K562 (cell line): ENCODE measurements around the gene PPEF2. TPM values are rescaled to one million over a fixed set of nuclear protein-coding genes. Genes with fewer than 3 reads are reported as not detected.

Source experiments
- ASH1L ChIP-seq: fragments of 450-650 bp; IDR thresholded peaks from 2 replicates; pipeline ENCODE4 v1.6.1; 2018; ENCODE audit warnings: borderline replicate concordance, mild to moderate bottlenecking, low read depth; ENCODE audit not compliant: partially characterized antibody
- HDAC3 ChIP-seq: fragments of 450-650 bp; IDR thresholded peaks from 2 replicates; pipeline ENCODE4 v1.6.1; 2018; ENCODE audit warnings: borderline replicate concordance, mild to moderate bottlenecking, moderate library complexity; ENCODE audit not compliant: partially characterized antibody
- KDM4B ChIP-seq, 2 experiments: fragments of 450-650 bp in 1 of 2; sonication (generic) in 1 of 2; IDR thresholded peaks; 2 replicates each; pipeline ENCODE4 v1.6.1; 2016 to 2017; ENCODE audit warnings: borderline replicate concordance in 2 of 2, antibody characterized with exemption in 1 of 2, low read depth in 1 of 2, mild to moderate bottlenecking in 1 of 2
- KHSRP ChIP-seq: fragments of 450-650 bp; IDR thresholded peaks from 2 replicates; pipeline ENCODE4 v1.6.1; 2017
- NFXL1 ChIP-seq: fragments of 450-650 bp; formaldehyde crosslinking; IDR thresholded peaks from 2 replicates; pipeline ENCODE4 v1.4.0; 2021; ENCODE audit warnings: mild to moderate bottlenecking
- POLR2AphosphoS2 ChIP-seq: IDR thresholded peaks from 2 replicates; pipeline ENCODE4 v1.6.1; 2012; ENCODE audit warnings: low read length, improper control_type of control experiment
- RBFOX2 ChIP-seq: fragments of 200-400 bp; formaldehyde crosslinking; IDR thresholded peaks from 2 replicates; pipeline ENCODE4 v1.6.1; 2017; ENCODE audit warnings: low read depth, mild to moderate bottlenecking, low read length, moderate library complexity
- TEAD4 ChIP-seq, 2 experiments: sonication (generic) in 1 of 2; formaldehyde crosslinking in 1 of 2; IDR thresholded peaks; 2 replicates each; pipeline versions ENCODE4 v1.6.1 to v1.8.0; 2012 to 2022; ENCODE audit warnings: borderline replicate concordance in 1 of 2, inconsistent platforms in 1 of 2, low read length in 1 of 2, mild to moderate bottlenecking in 1 of 2, missing genetic modification reagents in 1 of 2
- ZBED1 ChIP-seq: IDR thresholded peaks from 2 replicates; pipeline ENCODE4 v1.6.1; 2014
- ZFP36 ChIP-seq: fragments of 150-350 bp; IDR thresholded peaks from 2 replicates; pipeline ENCODE4 v1.6.1; 2018; ENCODE audit warnings: low read length, low read depth; ENCODE audit not compliant: partially characterized antibody
- ZNF217 ChIP-seq: sonication (generic); formaldehyde crosslinking; IDR thresholded peaks from 2 replicates; pipeline ENCODE4 v1.8.0; 2022; ENCODE audit warnings: mild to moderate bottlenecking, missing genetic modification reagents
- ZNF551 ChIP-seq: fragments of 250-450 bp; sonication (Bioruptor Pico); IDR thresholded peaks from 2 replicates; pipeline ENCODE4 v1.5.0; 2021; ENCODE audit warnings: mild to moderate bottlenecking, moderate library complexity
- polyA plus RNA-seq, 8 experiments: library from polyadenylated mRNA; depleted of rRNA in 4 of 8; stranded (reverse) in 5 of 8; unstranded in 3 of 8; fragments of >200 nt; fragmentation: Nextera tagmentation in 2 of 8; fragmentation: Illumina TruSeq in 1 of 8; extraction: Ambion mirVana in 2 of 8; extraction: Trizol in 1 of 8; gene quantifications; 2 replicates each; pipeline versions ENCODE4 v1.2.1 to v1.2.3, GENCODE V29; 2011 to 2014; ENCODE audit warnings: inconsistent platforms in 1 of 8, missing spikeins in 1 of 8
- total RNA-seq, 7 experiments: library from RNA; depleted of rRNA in 6 of 7; stranded (reverse); fragments of >200 nt in 6 of 7; fragmentation: Illumina TruSeq in 2 of 7; extraction: Trizol in 2 of 7; gene quantifications; 2 replicates each; pipeline versions ENCODE4 v1.2.1 to v1.2.3, GENCODE V29; 2011 to 2021; ENCODE audit warnings: low replicate concordance in 1 of 7
- TF ChIP-seq, protein P1 (sequence below): sonication (generic); formaldehyde crosslinking; IDR thresholded peaks from 2 replicates; pipeline ENCODE4 v1.8.0; 2022; ENCODE audit warnings: mild to moderate bottlenecking, missing genetic modification reagents
- TF ChIP-seq, protein P2 (sequence below): fragments of 450-650 bp; IDR thresholded peaks from 2 replicates; pipeline ENCODE4 v1.7.1; 2018; ENCODE audit warnings: mild to moderate bottlenecking, low read depth; ENCODE audit not compliant: partially characterized antibody
- TF ChIP-seq, protein P3 (sequence below): fragments of 450-650 bp; formaldehyde crosslinking; IDR thresholded peaks from 2 replicates; pipeline ENCODE4 v1.4.0; 2022; ENCODE audit warnings: mild to moderate bottlenecking, moderate library complexity

The PPEF2 gene
- total and polyA plus RNA-seq, 9 of the 15 experiments (the other 6 are each of a cell fraction or from before 2014, with no cell fraction given) = not detected

DNA sequence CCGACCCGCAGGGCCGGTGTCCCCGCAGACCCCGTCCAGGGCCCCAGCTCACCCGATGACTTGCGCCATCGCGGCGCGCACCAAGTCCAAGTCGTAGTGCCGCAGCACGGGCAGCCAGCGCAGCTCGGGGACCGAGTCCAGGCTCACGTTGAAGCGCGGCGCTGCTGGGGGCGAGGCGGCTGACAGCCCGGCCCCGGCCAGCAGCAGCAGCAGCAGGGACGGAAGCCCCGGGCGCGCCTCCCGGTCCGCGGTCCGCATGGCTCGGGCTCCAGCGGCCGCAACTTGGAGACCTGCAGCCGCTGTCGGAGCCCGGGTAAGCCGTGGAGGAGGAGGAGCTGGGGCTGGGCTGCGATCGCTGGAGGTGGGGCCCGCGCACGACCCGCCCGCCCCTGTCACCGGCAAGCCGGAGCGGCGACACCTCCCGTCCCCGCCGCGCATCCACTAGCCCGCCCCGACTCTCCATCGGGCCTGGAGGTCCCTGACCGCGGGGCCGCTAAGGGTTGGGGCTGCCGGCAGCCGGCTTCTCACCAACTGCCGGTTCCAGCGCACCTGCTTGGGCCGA lies 38.5 kb upstream of the PPEF2 start, which contains the start of gene NAAA (continued):
- TF ChIP-seq, protein P1, sequence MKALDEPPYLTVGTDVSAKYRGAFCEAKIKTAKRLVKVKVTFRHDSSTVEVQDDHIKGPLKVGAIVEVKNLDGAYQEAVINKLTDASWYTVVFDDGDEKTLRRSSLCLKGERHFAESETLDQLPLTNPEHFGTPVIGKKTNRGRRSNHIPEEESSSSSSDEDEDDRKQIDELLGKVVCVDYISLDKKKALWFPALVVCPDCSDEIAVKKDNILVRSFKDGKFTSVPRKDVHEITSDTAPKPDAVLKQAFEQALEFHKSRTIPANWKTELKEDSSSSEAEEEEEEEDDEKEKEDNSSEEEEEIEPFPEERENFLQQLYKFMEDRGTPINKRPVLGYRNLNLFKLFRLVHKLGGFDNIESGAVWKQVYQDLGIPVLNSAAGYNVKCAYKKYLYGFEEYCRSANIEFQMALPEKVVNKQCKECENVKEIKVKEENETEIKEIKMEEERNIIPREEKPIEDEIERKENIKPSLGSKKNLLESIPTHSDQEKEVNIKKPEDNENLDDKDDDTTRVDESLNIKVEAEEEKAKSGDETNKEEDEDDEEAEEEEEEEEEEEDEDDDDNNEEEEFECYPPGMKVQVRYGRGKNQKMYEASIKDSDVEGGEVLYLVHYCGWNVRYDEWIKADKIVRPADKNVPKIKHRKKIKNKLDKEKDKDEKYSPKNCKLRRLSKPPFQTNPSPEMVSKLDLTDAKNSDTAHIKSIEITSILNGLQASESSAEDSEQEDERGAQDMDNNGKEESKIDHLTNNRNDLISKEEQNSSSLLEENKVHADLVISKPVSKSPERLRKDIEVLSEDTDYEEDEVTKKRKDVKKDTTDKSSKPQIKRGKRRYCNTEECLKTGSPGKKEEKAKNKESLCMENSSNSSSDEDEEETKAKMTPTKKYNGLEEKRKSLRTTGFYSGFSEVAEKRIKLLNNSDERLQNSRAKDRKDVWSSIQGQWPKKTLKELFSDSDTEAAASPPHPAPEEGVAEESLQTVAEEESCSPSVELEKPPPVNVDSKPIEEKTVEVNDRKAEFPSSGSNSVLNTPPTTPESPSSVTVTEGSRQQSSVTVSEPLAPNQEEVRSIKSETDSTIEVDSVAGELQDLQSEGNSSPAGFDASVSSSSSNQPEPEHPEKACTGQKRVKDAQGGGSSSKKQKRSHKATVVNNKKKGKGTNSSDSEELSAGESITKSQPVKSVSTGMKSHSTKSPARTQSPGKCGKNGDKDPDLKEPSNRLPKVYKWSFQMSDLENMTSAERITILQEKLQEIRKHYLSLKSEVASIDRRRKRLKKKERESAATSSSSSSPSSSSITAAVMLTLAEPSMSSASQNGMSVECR (CRISPR knock-in tag) = peak; percentile 46; the same call in 1 of the 2 replicates
- TF ChIP-seq ZNF217 (CRISPR knock-in tag) = no peak
- TF ChIP-seq TEAD4 (IDR thresholded peaks at IDR 0.05; ENCODE audit: low read length) = no peak
- TF ChIP-seq TEAD4 (CRISPR knock-in tag; IDR thresholded peaks at IDR 0.05; ENCODE audit: borderline replicate concordance) = no peak
- TF ChIP-seq POLR2AphosphoS2 = no peak
- no peak for TF ChIP-seq ZFP36
- TF ChIP-seq ZBED1 = no peak
- TF ChIP-seq HDAC3 = no peak
- TF ChIP-seq NFXL1 (CRISPR knock-in tag) = no peak
- TF ChIP-seq RBFOX2 = 0 out of 2 replicates have a peak, but pooled peaks have one; percentile 42
- peak in 1 of 2 experiments; percentile 54; a peak in 1 of 4 replicates for TF ChIP-seq KDM4B (IDR thresholded peaks at IDR 0.05; ENCODE audit: borderline replicate concordance in 2 of 2, low read depth in 1 of 2)
- TF ChIP-seq, protein P2, sequence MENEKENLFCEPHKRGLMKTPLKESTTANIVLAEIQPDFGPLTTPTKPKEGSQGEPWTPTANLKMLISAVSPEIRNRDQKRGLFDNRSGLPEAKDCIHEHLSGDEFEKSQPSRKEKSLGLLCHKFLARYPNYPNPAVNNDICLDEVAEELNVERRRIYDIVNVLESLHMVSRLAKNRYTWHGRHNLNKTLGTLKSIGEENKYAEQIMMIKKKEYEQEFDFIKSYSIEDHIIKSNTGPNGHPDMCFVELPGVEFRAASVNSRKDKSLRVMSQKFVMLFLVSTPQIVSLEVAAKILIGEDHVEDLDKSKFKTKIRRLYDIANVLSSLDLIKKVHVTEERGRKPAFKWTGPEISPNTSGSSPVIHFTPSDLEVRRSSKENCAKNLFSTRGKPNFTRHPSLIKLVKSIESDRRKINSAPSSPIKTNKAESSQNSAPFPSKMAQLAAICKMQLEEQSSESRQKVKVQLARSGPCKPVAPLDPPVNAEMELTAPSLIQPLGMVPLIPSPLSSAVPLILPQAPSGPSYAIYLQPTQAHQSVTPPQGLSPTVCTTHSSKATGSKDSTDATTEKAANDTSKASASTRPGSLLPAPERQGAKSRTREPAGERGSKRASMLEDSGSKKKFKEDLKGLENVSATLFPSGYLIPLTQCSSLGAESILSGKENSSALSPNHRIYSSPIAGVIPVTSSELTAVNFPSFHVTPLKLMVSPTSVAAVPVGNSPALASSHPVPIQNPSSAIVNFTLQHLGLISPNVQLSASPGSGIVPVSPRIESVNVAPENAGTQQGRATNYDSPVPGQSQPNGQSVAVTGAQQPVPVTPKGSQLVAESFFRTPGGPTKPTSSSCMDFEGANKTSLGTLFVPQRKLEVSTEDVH = no peak
- TF ChIP-seq KHSRP = no peak
- no peak for TF ChIP-seq ASH1L
- no peak for TF ChIP-seq ZNF551 (CRISPR knock-in tag)
- TF ChIP-seq, protein P3, sequence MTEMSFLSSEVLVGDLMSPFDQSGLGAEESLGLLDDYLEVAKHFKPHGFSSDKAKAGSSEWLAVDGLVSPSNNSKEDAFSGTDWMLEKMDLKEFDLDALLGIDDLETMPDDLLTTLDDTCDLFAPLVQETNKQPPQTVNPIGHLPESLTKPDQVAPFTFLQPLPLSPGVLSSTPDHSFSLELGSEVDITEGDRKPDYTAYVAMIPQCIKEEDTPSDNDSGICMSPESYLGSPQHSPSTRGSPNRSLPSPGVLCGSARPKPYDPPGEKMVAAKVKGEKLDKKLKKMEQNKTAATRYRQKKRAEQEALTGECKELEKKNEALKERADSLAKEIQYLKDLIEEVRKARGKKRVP (CRISPR knock-in tag) = no peak
